KMS-11 (cell line): Measurements from ENCODE around the gene KIAA0319L.

Experiments
- H2AFZ ChIP-seq: fragments of 200-600 bp; sonication (generic); 2 replicates; pipeline ENCODE4 v1.6.1; 2016; ENCODE audit warnings: antibody characterized with exemption, mixed run types, low read depth
- H3K27ac ChIP-seq: fragments of 200-600 bp; sonication (generic); 2 replicates; pipeline ENCODE4 v1.6.1; 2016; ENCODE audit warnings: mild to moderate bottlenecking, mixed run types
- H3K27me3 ChIP-seq: fragments of 200-600 bp; sonication (generic); 2 replicates; pipeline ENCODE4 v1.6.1; 2017; ENCODE audit warnings: mild to moderate bottlenecking, low read depth, mixed run types, moderate library complexity; ENCODE audit not compliant: insufficient read depth
- H3K36me3 ChIP-seq: fragments of 200-600 bp; sonication (generic); 2 replicates; pipeline ENCODE4 v1.6.1; 2017; ENCODE audit warnings: mild to moderate bottlenecking, mixed run types; ENCODE audit not compliant: insufficient read depth
- H3K4me1 ChIP-seq: fragments of 200-600 bp; sonication (generic); 2 replicates; pipeline ENCODE4 v1.6.1; 2016; ENCODE audit warnings: mild to moderate bottlenecking, low read depth, mixed run types; ENCODE audit not compliant: poor library complexity, severe bottlenecking
- H3K4me2 ChIP-seq: fragments of 200-600 bp; sonication (generic); 2 replicates; pipeline ENCODE4 v1.7.0; 2016; ENCODE audit warnings: mild to moderate bottlenecking, mixed run types
- H3K4me3 ChIP-seq: fragments of 200-600 bp; sonication (generic); IDR thresholded peaks from 2 replicates; pipeline ENCODE4 v1.6.1; 2017; ENCODE audit warnings: low read depth, low read length, mixed read lengths; ENCODE audit not compliant: insufficient read depth
- H3K79me2 ChIP-seq: fragments of 200-600 bp; sonication (generic); 2 replicates; pipeline ENCODE4 v1.6.1; 2016; ENCODE audit warnings: low read depth, mixed run types; ENCODE audit not compliant: insufficient read depth
- H3K9ac ChIP-seq: fragments of 200-600 bp; sonication (generic); 2 replicates; pipeline ENCODE4 v1.6.1; 2016; ENCODE audit warnings: mild to moderate bottlenecking, mixed run types
- H4K20me1 ChIP-seq: fragments of 200-600 bp; sonication (generic); 2 replicates; pipeline ENCODE4 v1.6.1; 2016; ENCODE audit warnings: mild to moderate bottlenecking, mixed run types; ENCODE audit not compliant: insufficient read depth
- TF ChIP-seq, protein P1 (sequence below): fragments of 200-600 bp; sonication (generic); conservative IDR thresholded peaks from 2 replicates; pipeline ENCODE4 v1.6.1; 2017; ENCODE audit warnings: low read depth, mild to moderate bottlenecking, antibody characterized with exemption, low read length, moderate library complexity, mixed read lengths

KIAA0319L gene

DNA sequence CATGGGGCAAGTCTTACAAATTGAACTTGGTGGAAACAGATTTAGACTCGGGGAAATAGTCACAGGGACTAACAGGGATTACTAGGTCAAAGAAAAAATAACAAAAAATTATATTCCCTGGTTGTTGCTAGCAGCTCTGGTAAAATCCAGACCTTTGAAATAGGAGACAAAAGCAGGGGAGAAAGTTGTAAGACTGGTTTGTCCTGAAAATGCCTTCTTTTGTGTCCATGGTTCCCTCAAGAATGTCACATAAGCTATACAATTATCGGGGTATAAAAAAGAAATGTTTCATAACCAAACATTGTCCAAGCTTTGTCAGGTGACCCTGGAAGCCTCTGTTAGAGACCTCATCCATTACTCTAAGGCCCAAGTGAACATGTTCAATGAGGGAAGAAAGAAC lies 33.1 kb downstream of the KIAA0319L start:
- Histone ChIP-seq H3K9ac (no peak overlapping the region), H3K4me3 (no peak overlapping the region), H3K4me1 (no peaks in the 10 kb centered on the region), H3K79me2 (no peaks in the 10 kb centered on the region), H3K36me3 (no peaks in the 10 kb centered on the region), H3K4me2 (no peak overlapping the region), H3K27ac (no peak overlapping the region), H3K27me3 (no peaks in the 10 kb centered on the region), H4K20me1 (no peaks in the 10 kb centered on the region), H2AFZ (no peak overlapping the region)
- TF ChIP-seq, protein P1, sequence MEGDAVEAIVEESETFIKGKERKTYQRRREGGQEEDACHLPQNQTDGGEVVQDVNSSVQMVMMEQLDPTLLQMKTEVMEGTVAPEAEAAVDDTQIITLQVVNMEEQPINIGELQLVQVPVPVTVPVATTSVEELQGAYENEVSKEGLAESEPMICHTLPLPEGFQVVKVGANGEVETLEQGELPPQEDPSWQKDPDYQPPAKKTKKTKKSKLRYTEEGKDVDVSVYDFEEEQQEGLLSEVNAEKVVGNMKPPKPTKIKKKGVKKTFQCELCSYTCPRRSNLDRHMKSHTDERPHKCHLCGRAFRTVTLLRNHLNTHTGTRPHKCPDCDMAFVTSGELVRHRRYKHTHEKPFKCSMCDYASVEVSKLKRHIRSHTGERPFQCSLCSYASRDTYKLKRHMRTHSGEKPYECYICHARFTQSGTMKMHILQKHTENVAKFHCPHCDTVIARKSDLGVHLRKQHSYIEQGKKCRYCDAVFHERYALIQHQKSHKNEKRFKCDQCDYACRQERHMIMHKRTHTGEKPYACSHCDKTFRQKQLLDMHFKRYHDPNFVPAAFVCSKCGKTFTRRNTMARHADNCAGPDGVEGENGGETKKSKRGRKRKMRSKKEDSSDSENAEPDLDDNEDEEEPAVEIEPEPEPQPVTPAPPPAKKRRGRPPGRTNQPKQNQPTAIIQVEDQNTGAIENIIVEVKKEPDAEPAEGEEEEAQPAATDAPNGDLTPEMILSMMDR: no peak

DNA sequence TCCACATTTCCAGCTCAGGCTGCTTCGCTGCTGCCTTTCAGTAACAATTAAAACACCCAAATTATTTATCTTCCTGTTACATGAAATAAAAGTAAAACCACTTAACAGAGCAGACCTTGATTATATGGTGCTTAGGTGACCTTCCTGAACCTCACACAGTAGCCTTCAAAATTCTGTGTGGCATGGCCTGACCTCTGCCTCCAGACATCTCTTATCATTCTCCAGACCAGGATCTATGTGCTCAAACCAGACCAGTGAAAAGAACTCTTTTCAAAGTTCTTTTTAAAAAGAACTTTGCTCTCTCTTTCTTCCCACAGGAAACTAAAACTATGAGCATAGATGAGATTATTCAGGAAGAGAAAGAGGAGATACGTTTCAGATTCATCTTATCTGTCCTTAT lies 37.8 kb downstream of the KIAA0319L start:
- no peak overlapping the region for H2AFZ ChIP-seq
- no peak overlapping the region for H3K27ac ChIP-seq
- H3K79me2 ChIP-seq: peaks cover 7% of the 10 kb centered on the region; the same call in 1 of the 2 replicates
- TF ChIP-seq, protein P1: no peak
- no peak overlapping the region for H3K4me2 ChIP-seq
- H3K4me3 ChIP-seq: no peak overlapping the region
- H3K27me3 ChIP-seq: no peaks in the 10 kb centered on the region
- H3K36me3 ChIP-seq: no peaks in the 10 kb centered on the region
- H3K4me1 ChIP-seq: no peaks in the 10 kb centered on the region
- no peak overlapping the region for H3K9ac ChIP-seq
- H4K20me1 ChIP-seq: no peaks in the 10 kb centered on the region

DNA sequence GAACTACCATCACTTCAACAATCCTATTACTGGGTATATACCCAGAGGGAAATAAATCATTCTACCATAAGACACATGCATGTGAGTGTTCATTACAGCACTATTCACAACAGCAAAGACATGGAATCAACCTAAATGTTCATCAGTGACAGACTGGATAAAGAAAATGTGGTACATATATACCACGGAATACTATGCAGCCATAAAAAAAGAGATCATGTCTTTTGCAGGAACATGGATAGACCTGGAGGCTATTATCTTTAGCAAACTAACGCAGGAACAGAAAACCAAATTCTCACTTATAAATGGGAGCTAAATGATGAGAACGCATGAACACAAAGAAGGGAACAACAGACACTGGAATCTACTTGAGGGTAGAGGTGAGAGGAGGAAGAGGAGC lies 39.0 kb downstream of the KIAA0319L start:
- Histone ChIP-seq H3K4me1 (no peaks in the 10 kb centered on the region), H3K9ac (no peak overlapping the region), H4K20me1 (no peaks in the 10 kb centered on the region), H3K4me3 (no peak overlapping the region), H3K27me3 (no peaks in the 10 kb centered on the region), H3K27ac (no peak overlapping the region), H2AFZ (no peak overlapping the region), H3K79me2 (peaks cover 13% of the 10 kb centered on the region; the same call in 1 of the 2 replicates), H3K36me3 (no peaks in the 10 kb centered on the region), H3K4me2 (no peak overlapping the region)
- TF ChIP-seq, protein P1: no peak

DNA sequence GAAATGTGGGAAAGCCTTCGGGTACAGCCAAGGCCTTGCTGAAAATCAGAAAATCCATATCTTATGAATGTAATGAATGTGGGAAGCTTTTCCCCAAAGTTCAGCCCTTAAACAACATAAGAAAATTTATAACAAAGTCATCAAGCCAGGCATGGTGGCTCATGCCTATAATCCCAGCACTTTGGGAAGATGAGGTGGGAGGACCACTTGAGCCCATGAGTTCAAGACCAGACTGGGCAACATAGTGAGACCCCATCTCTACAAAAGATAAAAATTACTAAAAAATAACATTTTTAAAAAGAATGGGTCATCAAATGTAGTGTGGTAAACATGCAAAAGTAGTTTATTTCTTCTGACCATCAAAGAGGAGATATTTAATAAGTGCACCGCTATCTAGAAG lies 45.9 kb downstream of the KIAA0319L start:
- H3K4me1 ChIP-seq: peaks cover 39% of the 10 kb centered on the region
- no peaks in the 10 kb centered on the region for H3K27me3 ChIP-seq
- no peak overlapping the region for H3K4me3 ChIP-seq
- TF ChIP-seq, protein P1: no peak
- no peak overlapping the region for H3K4me2 ChIP-seq
- no peaks in the 10 kb centered on the region for H3K36me3 ChIP-seq
- H3K79me2 ChIP-seq: peaks cover 35% of the 10 kb centered on the region
- H2AFZ ChIP-seq: no peak overlapping the region
- H3K27ac ChIP-seq: no peak overlapping the region
- H3K9ac ChIP-seq: no peak overlapping the region
- H4K20me1 ChIP-seq: no peaks in the 10 kb centered on the region
